ENCODE results near the gene DOCK8. TPM values are rescaled to one million over a fixed set of nuclear protein-coding genes. Genes with fewer than 3 reads are reported as not detected.

DOCK8 gene
- total and polyA plus RNA-seq, 2 of the 13 experiments (the other 11 are each of a cell fraction or from before 2014, with no cell fraction given): 0.28 to 0.38 TPM

GRCh38 chr9:331197-331596, 116.5 kb downstream of the DOCK8 start (continued):
- TF ChIP-seq ZNF407 (CRISPR knock-in tag; IDR thresholded peaks at IDR 0.05; ENCODE audit: not compliant biosample characterization): no peak
- no peak for TF ChIP-seq TCF12 (IDR thresholded peaks at IDR 0.05)
- no peak for TF ChIP-seq TCF12 (CRISPR knock-in tag; IDR thresholded peaks at IDR 0.05)

GRCh38 chr9:335373-335772, 120.7 kb downstream of the DOCK8 start:
- Histone ChIP-seq H4K20me1 (ENCODE audit: insufficient read depth, low read length) (no peaks in the 10 kb centered on the region), H3K4me1 (ENCODE audit: insufficient read depth, low read length) (peaks cover 13% of the 10 kb centered on the region), H3K79me2 (ENCODE audit: insufficient read depth, low read length) (no peaks in the 10 kb centered on the region), H3K4me3 (replicated peaks in 1 of 3; ENCODE audit: insufficient read depth in 1 of 3, low read depth in 2 of 3, low read length in 3 of 3) (no peak overlapping the region), H2AFZ (ENCODE audit: low read length) (no peak overlapping the region), H3K36me3 (replicated peaks in 1 of 2; ENCODE audit: control insufficient read depth in 1 of 2, insufficient read depth in 2 of 2, low read length in 2 of 2) (no peaks in the 10 kb centered on the region), H3K4me2 (ENCODE audit: low read depth, low read length) (no peak overlapping the region), H3K27ac (ENCODE audit: extremely low read length, insufficient read depth, low read length) (no peak overlapping the region), H3K9me3 (ENCODE audit: low read length) (no peaks in the 10 kb centered on the region), H3K9ac (ENCODE audit: insufficient read depth, low read depth, low read length) (no peak overlapping the region), H3K27me3 (ENCODE audit: control insufficient read depth in 1 of 2, insufficient read depth in 2 of 2, low read length in 2 of 2) (no peaks in the 10 kb centered on the region)
- FAIRE-seq (no peak), ATAC-seq (no peak), DNase-seq (ENCODE audit: low spot score) (no peak)
- CTCF ChIA-PET (ENCODE audit: low intra/inter-chr PET ratio, low total read pairs): no interaction called here
- no TSS peak for BruUV-seq (replicated peaks)
- POLR2A ChIA-PET: no interaction called here
- intact Hi-C loops (cut with micrococcal nuclease; ENCODE audit: unreplicated experiment) (no loop called here), in situ Hi-C loops (cut with HindIII; ENCODE audit: extremely low pct_ligation_motif_present, low pct_unique_long_range_greater_than_20kb) (no loop called here)
- 36% methylated on average over 2 of the region's 2 CpGs for WGBS (ENCODE audit: low lambda C conversion rate)
- TF ChIP-seq NR1H2 (CRISPR knock-in tag; IDR thresholded peaks at IDR 0.05; ENCODE audit: borderline replicate concordance, low read depth) (no peak), EHMT2 (IDR thresholded peaks at IDR 0.05; ENCODE audit: borderline replicate concordance, low read depth, low read length) (no peak), ZNF660 (CRISPR knock-in tag; IDR thresholded peaks at IDR 0.05; ENCODE audit: borderline replicate concordance, low read depth) (no peak), POLR2G (IDR thresholded peaks at IDR 0.05; ENCODE audit: low read depth, low read length) (no peak), HOXD1 (CRISPR knock-in tag; IDR thresholded peaks at IDR 0.05) (no peak), RXRB (CRISPR knock-in tag; IDR thresholded peaks at IDR 0.05; ENCODE audit: borderline replicate concordance) (no peak), ZNF629 (CRISPR knock-in tag; conservative IDR thresholded peaks at IDR 0.05) (no peak), KDM5B (CRISPR knock-in tag; IDR thresholded peaks at IDR 0.05; ENCODE audit: borderline replicate concordance) (no peak), TAF1 (CRISPR knock-in tag; IDR thresholded peaks at IDR 0.05) (no peak), ZNF446 (CRISPR knock-in tag; IDR thresholded peaks at IDR 0.05) (no peak), CBX1 (IDR thresholded peaks at IDR 0.05; ENCODE audit: low read depth) (no peak), RFXANK (CRISPR knock-in tag; IDR thresholded peaks at IDR 0.05) (no peak)
